ENCODE data around the gene CBFA2T3. TPM values are rescaled to one million over a fixed set of nuclear protein-coding genes. Genes with fewer than 3 reads are reported as not detected.

The CBFA2T3 gene
- total RNA-seq, 1 experiment from 2014 or later = 2.9 TPM

GRCh38 chr16:88973007-88973410, 4.0 kb downstream of the CBFA2T3 start:
- no CpG with 5 or more reads among the region's 15 CpGs for WGBS (ENCODE audit: extremely low coverage, insufficient read length, low lambda C conversion rate)
- H3K79me1 ChIP-seq (ENCODE audit: insufficient read depth, low read depth, low read length, poor library complexity, severe bottlenecking) = no peaks in the 10 kb centered on the region

More at GRCh38 chr16:88973007-88973410, 4.0 kb downstream of the CBFA2T3 start:
- Mint-ChIP-seq H3K36me3 (ENCODE audit: insufficient read depth in 1 of 3, low read depth in 3 of 3) (no peaks in the 10 kb centered on the region), H3K27ac (no peak overlapping the region), H3K27me3 (ENCODE audit: low read depth) (no peaks in the 10 kb centered on the region), H3K9me3 (no peaks in the 10 kb centered on the region), H3K4me1 (peaks cover 0 to 6% of the 10 kb centered on the region in 2 experiments; a peak in 1 of 4 replicates), H3K4me3 (no peak overlapping the region)
- H3K18ac ChIP-seq (ENCODE audit: insufficient read length, low read depth, low read length) = no peak overlapping the region
- peak; percentile 64 for DNase-seq
- no peak overlapping the region for H3K4me2 ChIP-seq (ENCODE audit: insufficient read depth, insufficient read length, low read length)
- H4K5ac ChIP-seq (ENCODE audit: insufficient read length, low read depth, low read length) = no peak overlapping the region
- H2BK5ac ChIP-seq (ENCODE audit: insufficient read length, low read length) = no peak overlapping the region
- no peak overlapping the region for H2BK20ac ChIP-seq (ENCODE audit: low read depth, low read length, poor library complexity, severe bottlenecking)
- no peak overlapping the region for H2AFZ ChIP-seq (ENCODE audit: low read length)
- no peak overlapping the region for H2BK12ac ChIP-seq (ENCODE audit: insufficient read length, low read depth, low read length)
- no peak overlapping the region for H3K27ac ChIP-seq (ENCODE audit: insufficient read length, low read depth, low read length)
- H3T11ph ChIP-seq (ENCODE audit: low read length) = no peak overlapping the region
- no peak overlapping the region for H3K9ac ChIP-seq (ENCODE audit: extremely low read depth, insufficient read length, low read length)
- no peak overlapping the region for H3K56ac ChIP-seq (ENCODE audit: insufficient read length, low read depth, low read length)
- H3K79me2 ChIP-seq (ENCODE audit: insufficient read depth, low read length) = no peaks in the 10 kb centered on the region
- no peaks in the 10 kb centered on the region for H3K27me3 ChIP-seq (ENCODE audit: insufficient read depth, low read length)
- TF ChIP-seq CTCF (conservative IDR thresholded peaks at IDR 0.05) = no peak
- H3K14ac ChIP-seq (ENCODE audit: insufficient read depth, low read length) = no peak overlapping the region
- H4K20me1 ChIP-seq (ENCODE audit: control insufficient read depth, insufficient read depth, insufficient read length) = no peaks in the 10 kb centered on the region
- H4K91ac ChIP-seq (ENCODE audit: insufficient read length, low read depth, low read length) = no peak overlapping the region
- H3K4ac ChIP-seq (ENCODE audit: low read depth, low read length) = no peak overlapping the region
- no peak overlapping the region for H2AK5ac ChIP-seq (ENCODE audit: insufficient read length, low read length)
- no peak overlapping the region for H4K8ac ChIP-seq (replicated peaks; ENCODE audit: insufficient read length, low read depth, low read length)
- no peaks in the 10 kb centered on the region for H3K9me3 ChIP-seq (ENCODE audit: control insufficient read depth, low read depth, low read length)
- no peaks in the 10 kb centered on the region for H3K4me1 ChIP-seq (ENCODE audit: insufficient read depth, low read length)
- no peak overlapping the region for H2BK15ac ChIP-seq (ENCODE audit: low read depth, low read length)
- no peak overlapping the region for H2BK120ac ChIP-seq (ENCODE audit: low read depth, low read length, poor library complexity, severe bottlenecking)
- H3K23ac ChIP-seq (ENCODE audit: insufficient read length, low read depth, low read length) = no peak overlapping the region
- no peaks in the 10 kb centered on the region for H3K23me2 ChIP-seq (ENCODE audit: insufficient read length, low read depth, low read length, poor library complexity, severe bottlenecking)

All from H9 (cell line).